HG02870 (cell line): ENCODE results near the gene NELL1.

Experiments
- ATAC-seq: cut with Tn5 transposase; IDR thresholded peaks from one replicate; pipeline ENCODE4 v1.9.1; 2021; ENCODE audit warnings: mild to moderate bottlenecking, moderate library complexity; ENCODE audit not compliant: unreplicated experiment

Gene NELL1

DNA sequence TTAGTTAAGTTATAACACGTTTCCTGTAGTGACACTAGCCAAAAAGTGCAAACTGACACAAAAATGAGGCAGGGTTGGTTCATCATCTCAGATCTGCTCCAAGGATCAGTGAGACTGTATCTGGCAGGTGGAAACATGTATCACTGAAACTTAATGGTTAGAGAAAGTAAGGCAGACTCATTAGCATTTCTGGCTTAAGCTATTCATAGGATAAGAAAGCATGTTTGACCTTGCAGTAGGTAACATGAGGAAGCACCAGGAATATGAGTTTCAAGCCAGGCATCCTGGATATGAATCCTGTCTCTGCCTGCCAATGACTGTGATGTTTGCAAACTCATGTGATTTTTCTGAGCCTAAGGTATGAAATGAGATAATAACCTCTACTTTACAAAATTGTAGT is 732.1 kb downstream of the NELL1 start:
- no peak for ATAC-seq

GRCh38 chr11:21402274-21402673 is 732.9 kb downstream of the NELL1 start:
- ATAC-seq: no peak

DNA sequence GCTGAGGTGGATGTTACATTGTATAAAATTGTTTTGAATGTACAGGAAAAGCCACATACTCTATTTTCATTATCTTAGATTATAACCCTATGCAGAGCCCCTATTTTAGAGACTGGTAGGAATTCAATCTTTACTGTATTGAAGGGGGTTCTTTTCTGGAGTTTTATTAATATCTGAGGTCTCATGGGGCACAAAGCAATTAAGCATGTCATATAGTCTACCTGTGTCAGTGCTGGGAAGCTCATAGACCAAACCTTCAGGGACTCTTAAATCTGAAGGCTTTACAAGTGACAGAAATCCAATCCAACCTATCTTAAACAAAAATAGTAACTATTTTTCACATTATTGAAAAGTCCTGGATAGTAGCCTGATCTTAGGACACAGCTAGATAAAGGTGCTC is 733.7 kb downstream of the NELL1 start:
- no peak for ATAC-seq

GRCh38 chr11:21405422-21405821 is 736.0 kb downstream of the NELL1 start:
- no peak for ATAC-seq

DNA sequence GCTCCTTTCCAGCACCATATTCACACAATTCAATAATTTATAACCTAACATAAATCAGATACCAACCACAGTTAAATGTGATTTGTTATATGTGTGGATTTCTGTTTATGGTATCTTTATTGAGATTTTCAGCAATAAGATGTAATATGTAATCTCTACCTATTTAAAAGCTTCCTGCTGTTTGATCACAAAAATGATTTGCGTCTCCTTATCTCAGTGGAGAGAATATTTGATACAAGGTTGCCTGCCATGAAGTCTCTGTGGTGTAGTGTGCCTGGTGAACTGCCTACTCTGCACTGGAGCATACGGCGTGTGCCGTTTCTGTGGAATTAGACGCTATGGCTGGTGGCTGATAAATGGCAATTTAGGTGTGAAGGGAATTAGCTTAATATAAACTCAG is 741.1 kb downstream of the NELL1 start:
- no peak for ATAC-seq

GRCh38 chr11:21411104-21411503 is 741.7 kb downstream of the NELL1 start:
- ATAC-seq: no peak

GRCh38 chr11:21411597-21411996 is 742.2 kb downstream of the NELL1 start:
- no peak for ATAC-seq

GRCh38 chr11:21412652-21413383 is 743.4 kb downstream of the NELL1 start:
- ATAC-seq: no peak

DNA sequence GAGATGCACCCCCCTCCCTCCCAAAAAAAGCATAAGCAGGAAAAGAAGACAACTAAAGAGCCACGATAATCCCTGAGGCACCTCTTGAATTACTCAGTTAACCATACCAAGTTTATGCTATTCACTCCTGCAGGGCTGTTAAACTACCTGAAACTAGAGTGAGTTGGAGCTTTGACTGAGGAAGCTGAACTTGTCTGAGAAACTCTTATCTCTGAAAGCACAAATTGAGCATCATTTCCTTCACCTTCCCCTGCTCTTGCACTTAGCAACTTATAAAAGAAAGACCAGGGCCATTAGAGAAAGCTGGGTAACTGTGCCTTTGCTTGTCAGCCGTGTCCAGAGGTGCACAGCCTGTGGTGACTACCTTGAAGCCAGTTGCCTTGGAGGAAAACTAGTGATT is 745.6 kb downstream of the NELL1 start:
- ATAC-seq: no peak

GRCh38 chr11:21415606-21416005 is 746.2 kb downstream of the NELL1 start:
- ATAC-seq: no peak

DNA sequence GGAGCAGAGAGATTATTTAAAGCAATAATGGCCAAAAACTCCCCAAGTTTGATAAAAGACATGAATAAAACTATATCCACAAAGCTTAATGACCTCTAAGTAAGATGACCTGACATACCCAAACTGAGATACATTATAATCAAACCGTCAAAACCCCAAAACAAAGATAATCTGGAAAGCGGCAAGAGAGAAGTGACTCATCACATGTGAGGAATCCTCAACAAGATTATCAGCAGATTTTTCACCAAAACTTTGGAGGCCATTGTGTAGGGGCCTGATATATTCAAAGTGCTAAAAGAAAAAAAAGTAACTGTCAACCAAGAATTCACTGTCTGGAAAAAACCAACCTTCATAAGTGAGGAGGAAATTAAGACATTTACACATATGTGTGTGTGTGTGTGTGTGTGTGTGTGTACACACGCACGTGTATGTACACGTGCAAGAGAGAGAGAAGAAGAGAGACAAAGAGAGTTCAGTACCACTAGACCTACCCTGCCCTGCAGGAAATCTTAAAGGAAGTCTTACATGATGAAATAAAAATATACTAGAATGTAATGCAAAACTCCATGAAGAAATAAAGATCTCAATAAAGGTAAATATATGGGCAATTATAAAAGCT is 752.4 kb downstream of the NELL1 start:
- ATAC-seq: no peak

DNA sequence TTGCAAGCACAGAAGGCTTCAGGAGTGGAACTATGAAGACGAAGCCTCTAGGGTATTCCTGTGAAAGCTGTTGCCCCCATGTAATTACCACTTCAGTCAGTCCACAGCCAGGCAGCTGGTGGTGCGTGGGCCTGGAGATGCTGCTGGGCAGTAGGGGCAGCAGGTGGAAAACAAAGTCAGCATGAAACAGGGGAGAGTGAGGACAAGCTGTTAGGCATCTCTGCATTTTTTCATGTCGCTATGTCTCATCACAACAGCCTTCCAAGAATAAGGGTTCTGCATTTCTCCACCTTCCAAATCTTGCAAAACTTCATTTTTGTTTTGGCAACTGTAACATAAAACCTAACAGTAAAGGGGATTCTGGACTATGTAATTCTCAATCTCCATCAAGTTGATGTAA is 757.5 kb downstream of the NELL1 start:
- no peak for ATAC-seq

GRCh38 chr11:21427726-21428125 is 758.3 kb downstream of the NELL1 start:
- no peak for ATAC-seq

- ATAC-seq: no peak
Observed at GRCh38 chr11:21428796-21429195, 759.4 kb downstream of the NELL1 start.

- no peak for ATAC-seq
Observed at GRCh38 chr11:21429401-21429800, 760.0 kb downstream of the NELL1 start.

GRCh38 chr11:21430537-21430936 is 761.2 kb downstream of the NELL1 start:
- no peak for ATAC-seq

- ATAC-seq: no peak
Observed at GRCh38 chr11:21446939-21447590, 777.7 kb downstream of the NELL1 start.

- ATAC-seq: no peak
Observed at GRCh38 chr11:21447871-21448270, 778.5 kb downstream of the NELL1 start.

DNA sequence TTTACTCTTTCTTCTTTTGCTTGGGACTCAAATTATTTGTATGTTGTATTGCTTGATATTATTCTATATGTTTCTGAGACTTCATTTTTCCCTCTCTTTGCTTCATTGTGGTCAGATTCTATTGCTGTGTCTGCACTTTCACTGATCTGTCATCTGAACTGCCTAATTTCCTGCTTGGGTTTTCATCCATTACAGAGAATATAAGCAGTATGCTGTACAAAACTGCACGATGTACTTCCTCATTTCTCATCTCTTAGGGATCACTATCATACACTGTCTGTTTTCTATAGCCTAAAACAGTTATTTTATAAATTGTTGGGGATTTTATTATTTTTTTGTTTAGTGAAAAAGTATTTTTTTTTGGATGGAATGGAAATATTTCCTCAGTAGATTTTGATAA is 786.8 kb downstream of the NELL1 start:
- ATAC-seq: no peak

GRCh38 chr11:21460082-21460481 is 790.7 kb downstream of the NELL1 start:
- ATAC-seq: no peak

DNA sequence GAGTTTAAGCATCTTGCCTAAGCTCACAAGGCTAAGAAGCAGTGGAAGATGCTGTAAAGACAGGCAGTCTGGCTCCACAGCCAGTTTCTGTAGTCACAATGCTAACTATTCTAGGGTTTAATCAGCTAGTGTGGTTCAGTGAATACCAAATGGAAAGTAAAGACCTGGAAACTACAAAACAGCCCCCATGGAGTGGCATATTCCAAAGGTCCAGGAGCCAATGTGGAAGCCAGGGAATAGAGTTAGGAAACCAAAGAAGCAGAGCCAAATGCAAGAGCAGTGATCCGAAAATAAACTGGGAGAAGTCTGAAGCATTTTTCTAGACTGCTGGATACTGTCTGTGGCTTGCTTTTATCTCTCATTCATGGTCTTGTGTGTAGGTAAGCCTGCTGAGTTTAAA is 792.3 kb downstream of the NELL1 start:
- ATAC-seq: no peak

DNA sequence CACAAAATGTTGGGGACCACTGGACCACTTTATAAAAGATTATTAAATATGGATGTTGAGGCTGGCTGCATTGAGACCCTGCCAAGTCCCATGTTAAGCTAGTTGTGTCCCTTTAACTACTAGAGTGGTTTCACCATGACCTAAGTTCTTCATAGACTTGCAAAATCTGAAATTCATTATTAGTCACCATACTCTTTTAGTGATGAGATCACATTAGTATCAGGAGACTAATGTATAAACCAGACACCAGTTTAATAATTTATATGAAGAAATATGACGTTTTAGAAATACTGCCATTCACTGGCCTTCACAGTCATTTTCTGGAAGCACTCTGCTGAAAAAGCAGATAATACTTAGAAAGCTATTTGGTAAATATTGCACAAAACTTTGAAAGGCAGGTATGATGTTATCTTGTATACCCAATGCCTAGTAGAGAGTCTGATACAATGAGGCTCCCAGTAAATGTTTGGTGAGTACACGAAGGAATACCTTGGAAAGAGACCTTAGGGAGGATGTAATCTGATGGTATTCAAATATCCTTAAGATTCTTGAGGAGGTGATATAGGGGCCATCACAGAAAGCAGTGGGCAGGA is 795.3 kb downstream of the NELL1 start:
- no peak for ATAC-seq
